Stimulated activated CD4-positive, alpha-beta T cell treated with anti-CD3 and anti-CD28 coated beads, Interleukin-4, amount 100 ng/mL, for 48 hours (primary cell): Measurements from ENCODE around the gene C1GALT1.

Experiments used
- DNase-seq, 2 donors: peaks; one replicate each; pipeline ENCODE4 v3.0.0-alpha.2; 2020; ENCODE audit warnings: low read depth in 2 of 2

C1GALT1 gene

DNA sequence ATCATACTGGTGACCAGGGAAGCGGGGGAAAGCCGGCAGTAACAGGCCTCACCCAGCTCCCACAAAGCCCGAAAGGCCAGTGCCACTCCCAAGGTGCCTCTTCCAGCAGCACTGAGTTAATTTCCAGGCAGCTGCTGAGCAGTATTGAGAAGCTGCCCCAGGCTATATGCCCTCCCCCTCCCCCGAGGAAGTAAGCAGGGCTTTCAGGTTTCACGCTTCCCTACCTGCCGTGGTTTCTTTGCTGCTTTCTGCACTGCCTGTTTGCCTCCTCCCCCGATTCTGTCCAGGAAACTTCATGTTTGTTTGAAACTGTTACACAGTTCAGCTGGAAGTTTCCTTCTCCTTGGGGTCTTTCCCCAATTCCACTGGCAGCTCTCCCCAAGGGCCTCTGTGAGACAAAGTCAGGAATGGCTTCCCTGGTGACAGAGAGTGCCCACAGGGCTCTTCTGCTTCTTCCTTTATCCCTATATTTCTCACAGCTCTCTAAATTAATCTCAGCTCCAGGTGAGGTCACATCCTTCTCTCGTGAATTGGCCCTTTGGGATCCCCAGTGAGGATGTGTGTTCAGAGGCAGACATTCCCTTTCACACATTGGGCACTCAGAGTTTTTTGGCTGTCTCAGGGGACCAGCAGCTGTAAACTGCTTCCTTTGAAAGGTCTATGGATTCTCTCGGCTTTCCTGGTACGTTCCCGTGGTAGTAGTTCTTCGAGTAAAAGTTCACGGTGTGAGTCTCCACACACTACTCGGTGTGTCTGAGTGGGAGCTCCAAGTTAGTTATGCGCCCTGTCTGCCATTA is 19.4 kb downstream of the C1GALT1 start:
- DNase-seq: peak; percentile 4 to 19

DNA sequence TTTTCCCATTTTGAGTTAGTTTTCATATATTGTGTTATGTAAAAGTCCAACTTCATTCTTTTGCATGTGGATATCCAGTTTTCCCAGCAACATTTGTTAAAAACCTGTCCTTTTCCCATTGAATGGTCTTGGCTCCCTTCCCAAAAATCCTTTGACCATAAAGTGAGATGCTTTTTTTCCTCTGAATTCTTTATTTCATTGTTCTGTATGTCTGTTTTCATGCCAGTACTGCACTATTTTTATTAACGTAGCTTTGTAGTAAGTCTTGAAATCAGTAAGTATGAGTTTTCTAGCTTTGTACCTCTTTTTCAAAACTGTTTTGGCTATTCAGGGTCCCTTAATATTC is 20.0 kb downstream of the C1GALT1 start:
- no peak for DNase-seq

DNA sequence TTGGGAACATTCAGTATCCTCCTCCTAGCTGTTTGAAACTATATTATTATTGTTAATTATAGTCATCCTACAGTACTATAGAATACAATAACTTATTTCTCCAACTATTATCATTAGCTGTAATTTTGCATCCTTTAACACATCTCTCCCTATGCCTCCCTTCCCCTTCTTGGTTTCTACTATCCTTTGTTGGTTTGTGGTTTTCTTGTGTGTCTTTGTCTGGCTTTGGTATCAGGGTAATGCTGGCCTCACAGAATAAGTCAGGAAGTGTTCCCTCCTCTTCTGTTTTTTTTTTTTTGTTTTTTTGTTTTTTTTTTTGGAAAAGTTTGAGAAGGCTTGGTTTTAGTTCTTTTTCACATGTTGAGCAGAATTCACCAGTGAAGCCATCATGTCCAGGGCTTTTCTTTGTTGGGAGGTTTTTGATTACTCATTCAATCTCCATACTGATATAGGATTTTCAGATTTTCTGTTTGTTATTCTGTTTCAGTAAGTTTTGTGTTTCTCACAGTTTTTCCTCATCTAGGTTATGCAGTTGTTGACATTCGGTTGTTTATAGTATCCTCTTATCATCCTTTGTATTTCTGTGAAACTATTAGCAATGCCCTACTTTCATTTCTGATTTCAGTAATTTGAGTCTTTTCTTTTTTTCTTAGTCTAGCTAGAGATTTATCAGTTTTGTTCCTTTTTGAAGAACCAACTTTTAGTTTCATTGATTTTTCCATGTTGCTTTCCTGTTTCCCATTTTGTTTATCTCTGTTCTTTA is 21.6 kb downstream of the C1GALT1 start:
- DNase-seq: no peak

DNA sequence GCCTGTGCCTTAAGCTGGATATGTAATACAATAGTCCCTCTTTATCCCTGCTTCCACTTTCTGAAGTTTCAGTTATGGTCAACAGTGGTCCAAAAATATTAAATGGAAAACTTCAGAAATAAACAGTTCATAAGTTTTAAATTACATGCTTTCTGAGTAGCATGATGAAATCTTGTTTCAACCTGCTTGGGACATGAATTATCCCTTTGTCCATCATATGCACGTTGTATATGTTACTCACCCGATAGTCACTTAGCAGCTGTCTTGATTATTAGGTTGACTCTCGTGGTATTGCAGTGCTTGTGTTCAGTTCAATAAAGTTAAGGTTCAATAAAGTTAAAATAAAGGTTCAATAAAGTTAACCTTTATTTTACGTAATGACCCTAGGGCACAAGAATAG is 25.5 kb downstream of the C1GALT1 start:
- DNase-seq: no peak

DNA sequence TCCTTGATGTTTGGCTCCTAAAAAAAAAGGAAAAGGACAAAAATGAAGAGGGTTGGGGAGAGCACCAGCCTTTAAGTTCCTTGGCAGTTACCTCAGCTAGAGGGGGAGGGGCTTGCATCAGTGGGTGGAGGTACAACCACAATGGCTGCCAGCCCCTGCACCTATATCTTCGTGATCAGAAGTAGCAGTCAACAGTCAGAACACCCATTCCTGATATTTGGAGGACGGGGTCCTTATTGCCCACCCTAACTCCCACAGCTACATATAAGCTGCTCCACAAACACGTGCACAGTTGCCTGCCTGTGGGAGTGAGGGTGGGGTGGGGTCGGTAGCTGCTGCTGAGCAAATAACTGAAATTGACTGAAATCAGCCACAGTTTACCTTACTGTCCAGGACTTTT is 26.2 kb downstream of the C1GALT1 start:
- DNase-seq: no peak

DNA sequence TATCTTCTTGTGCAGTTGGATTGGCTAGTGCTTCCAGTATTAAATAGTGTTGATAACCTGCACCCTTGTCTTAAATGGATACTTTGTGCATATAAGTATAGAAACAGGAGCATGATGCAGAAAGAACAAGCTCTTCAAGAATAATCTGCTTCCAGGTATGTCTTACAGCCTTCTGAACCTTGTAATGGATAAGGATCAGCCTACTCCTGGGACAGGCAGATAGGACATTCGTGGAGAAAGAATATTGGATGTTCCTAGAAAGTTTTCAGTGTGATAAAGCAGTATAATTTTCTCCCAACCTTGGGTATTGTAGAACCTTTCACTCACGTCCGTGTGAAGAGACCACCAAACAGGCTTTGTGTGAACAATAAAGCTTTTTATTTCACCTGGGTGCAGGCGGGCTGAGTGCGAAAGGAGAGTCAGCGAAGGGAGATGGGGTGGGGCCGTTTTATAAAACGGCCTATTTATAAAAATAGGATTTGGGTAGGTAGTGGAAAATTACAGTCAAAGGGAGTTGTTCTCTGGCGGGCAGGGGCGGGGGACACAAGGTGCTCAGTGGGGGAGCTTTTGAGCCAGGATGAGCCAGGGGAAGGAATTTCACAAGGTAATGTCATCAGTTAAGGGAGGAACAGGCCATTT is 27.2 kb downstream of the C1GALT1 start:
- no peak for DNase-seq

DNA sequence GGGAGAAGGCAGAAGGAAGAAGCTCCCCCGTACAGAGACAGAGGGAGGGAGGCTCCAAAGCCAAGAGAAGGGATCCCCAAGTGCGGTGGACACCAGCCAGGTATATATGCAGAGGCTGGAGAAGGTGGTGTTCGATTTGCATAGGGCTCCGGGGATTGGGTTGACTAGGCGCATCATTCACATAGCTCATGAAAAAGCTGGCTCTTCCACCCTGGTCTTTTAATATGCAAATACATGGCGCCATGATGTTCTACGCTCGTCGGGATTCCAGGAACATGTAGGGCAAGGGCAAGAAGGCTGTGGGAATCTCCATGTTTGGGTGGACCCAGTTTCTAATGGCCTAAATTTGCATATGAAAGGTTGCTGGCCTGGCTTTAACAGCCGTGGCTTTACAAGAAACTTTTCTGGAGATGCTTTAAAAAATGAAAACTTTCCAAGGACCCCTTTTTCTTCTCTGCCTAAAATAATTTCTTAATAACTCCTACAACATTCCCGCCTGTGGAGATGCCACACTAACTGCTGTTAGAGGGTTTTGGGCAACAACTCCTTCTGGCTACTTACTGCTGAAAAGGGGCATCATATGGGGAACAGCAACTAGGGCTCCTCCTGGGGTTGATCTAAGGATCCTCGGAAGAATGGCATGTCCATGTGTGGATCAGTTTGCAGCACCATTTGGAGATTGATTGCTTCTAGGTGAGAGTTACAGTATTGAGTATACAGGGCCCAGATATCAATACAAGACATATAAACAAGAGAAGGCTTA is 28.3 kb downstream of the C1GALT1 start:
- DNase-seq: no peak

DNA sequence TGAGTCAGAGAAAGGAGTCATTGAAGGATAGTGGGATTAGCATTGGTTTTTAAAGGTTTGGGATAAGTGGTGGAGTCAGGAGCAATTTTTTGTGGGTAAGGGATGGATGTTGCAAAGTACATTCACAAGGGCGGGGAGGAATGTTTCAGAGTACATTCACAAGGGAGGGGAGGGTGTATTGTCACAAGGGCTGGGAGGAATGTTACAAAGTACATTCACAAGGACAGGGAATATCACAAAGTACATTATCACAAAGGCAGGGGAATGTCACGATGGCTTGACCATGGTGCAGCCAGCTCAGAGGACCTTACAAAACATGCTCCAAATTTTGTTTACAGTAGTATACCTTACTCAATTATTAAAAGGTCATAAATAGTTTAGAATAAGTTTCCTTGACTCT is 30.3 kb downstream of the C1GALT1 start:
- DNase-seq: no peak

DNA sequence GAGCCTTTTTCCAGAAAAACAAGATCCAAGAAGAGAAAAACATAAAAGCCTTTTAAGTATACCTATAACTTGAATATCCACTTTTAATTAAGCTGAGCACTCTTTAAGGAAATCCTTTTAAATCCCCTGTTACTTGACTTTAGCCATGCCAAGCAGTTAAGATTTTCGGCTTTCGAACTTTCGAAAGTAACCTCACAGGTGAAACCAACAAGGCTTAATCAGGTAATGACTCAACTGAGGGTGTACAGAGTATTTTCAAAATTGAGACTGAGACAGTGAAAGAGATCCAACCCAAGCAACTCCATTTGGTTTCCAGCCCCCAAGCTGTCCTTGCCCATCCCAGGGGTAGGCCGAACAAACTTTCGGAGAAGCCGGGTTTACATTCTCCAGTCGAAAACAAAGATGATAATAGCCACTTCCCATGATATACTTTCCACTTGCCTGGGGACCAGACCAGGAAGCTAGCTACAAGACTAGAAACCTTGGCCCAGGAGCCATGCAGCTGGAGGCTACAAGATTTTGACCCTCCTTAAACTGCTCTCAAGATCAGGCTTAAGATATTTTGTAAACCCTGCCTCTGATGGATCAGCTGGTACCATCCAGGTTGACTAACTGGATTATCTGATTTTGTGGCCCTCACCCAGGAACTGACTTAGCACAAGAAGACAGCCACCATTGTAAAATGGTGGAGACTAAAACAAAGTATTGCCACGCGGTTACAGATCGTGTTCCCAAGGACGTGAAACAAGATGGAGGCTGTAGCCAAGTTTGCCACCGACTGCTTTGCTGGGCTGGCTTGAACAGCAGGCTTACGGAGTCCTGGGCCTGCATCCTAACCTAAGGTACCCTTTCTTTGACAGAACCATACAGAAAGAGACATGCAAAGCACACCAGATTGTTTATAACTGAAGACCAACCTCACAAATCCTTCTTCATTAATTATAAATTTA is 32.3 kb downstream of the C1GALT1 start:
- DNase-seq: no peak

DNA sequence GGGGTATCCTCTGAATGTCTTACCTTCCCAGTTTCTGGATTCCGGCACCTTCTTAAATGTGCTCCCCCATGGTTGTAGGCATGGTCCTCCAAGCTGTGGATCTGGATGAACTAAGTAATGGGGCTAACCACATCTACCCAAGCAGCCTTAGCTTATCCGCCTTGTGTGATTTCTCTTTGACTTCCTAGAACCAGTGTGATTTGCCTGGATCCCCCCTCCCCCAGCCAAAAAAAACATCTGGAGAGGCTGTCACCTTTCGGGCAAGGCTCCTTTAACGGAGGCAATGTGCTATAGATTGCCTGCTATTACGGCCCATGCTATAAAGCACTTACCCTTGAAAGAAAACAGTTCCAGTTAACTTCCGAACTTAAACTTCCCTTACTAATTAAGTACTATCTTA is 33.9 kb downstream of the C1GALT1 start:
- no peak for DNase-seq

DNA sequence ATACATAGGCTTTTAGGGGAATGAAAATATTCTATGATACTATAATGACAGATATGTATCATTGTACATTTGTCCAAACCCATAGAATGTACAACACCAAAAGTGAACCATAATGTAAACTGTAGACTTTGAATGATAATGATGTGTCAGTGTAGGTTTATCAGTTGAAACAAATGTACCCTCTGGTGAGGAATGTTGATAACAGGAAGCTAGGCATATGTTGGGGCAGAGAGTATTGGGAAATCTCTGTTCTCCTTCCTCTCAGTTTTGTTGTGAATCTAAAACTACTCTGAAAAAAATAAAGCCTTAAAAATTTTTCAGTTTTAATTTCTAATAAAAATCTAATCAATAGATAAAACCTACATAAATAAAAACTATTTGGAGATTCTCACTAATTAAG is 36.9 kb downstream of the C1GALT1 start:
- no peak for DNase-seq

DNA sequence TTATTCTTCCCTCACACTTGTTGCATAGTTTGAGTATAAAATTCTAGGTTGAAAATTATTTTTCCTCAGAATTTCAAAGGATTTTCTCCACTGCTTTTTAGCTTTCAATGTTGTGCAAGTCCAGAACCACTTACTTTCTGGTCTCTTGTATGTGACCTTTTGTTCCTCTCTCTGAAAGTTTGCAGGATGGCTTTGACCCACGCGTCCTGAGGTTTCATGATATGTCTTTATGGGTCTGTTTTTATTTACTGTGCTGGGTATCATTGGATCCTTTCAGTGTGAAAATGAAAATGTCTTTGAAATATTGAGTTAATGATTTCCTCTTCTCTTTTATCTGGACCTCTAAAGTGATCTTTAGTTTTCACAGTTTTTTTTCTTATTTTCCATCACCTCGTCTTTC is 38.5 kb downstream of the C1GALT1 start:
- DNase-seq: no peak

DNA sequence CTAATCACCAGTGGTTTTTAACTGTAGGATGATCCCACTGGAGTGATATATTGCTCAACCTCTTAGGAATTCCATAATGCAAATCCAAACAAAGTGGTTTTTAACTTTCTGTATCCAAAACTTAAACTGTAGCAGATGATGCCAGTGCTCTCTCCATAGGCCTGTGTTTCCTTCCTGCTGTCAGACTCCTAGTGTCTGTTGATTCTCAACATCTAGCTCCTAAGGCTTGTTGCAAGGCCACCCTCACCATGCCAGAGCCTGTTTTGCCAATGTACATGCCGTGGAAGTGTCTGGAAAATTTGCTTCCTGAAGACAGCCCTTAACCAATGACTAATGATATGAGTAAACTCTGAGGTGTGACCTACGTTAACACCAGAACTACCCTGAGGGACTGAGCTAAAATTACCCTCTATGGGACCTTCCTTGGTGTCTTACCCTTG is 39.3 kb downstream of the C1GALT1 start:
- no peak for DNase-seq

DNA sequence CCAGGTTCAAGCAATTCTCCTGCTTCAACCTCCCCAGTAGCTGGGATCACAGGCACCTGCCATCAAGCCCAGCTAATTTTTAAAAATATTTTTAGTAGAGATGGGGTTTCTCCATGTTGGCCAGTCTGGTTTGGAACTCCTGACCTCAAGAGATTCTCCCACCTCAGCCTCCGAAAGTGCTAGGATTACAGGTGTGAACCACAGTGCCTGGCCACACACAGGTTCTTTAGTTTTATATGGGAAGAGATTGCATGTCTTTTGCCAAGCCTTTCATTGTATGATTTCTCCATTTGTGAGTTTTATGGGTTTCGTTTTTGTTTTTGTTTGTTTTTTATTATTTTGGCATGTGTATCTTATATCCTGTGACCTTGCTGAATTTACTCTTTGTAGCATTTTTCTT is 40.9 kb downstream of the C1GALT1 start:
- no peak for DNase-seq

DNA sequence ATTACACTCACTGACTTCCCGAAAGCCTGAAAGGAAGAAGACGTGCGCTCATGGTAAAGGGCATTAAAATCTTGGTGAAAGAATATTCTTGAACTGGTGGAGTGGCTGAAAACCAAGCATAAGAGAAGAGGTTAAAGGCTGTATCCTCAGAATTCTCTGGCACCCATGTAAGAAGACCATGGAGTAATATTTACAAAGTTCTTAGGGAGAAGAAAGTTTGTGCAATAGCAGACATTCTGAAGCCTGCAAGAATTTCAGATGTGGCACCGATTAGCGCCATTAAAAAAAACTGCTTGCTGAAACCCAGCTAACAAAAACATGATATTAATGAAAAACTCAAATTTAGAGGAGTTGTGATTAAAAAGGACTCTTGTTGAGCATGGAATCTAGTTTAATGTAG is 44.1 kb downstream of the C1GALT1 start:
- no peak for DNase-seq

DNA sequence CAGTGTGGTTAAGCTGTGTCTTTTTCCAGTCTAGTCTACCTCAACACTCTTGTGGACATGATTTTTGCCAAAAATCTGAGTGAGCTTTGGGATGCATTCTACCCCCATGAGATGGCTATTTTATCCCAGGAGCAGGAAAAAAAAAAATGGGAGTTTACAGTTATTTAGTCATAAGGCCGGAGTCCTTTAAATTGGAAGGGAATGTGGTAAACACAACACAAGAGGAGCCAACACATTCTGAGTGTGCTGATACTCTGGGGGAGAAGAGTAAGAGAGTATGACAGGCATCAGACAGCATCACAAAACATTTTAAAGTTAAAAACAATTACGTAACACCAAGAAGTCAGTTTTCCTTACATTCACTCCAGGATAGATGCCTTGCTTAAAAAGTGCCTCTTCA is 46.1 kb downstream of the C1GALT1 start:
- DNase-seq: no peak

DNA sequence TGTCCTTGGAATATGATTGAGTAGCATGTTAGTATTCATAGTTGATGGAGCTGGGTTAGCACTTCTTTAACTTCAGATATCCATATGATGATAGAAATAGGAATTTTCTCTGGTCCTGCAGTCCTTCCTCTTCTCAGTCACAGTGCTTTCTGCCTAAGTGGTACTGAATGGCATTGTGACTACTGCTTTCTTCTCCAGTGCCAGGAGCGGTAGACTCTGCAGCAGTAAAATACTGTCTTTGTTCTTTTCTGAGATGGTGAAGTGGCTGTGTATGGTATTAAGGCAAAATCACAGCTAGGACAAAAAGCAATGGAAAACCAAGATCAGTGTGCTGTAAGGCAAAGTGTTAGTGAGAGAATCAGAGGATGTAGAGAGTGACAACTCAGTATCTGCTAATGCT is 46.6 kb downstream of the C1GALT1 start:
- no peak for DNase-seq

DNA sequence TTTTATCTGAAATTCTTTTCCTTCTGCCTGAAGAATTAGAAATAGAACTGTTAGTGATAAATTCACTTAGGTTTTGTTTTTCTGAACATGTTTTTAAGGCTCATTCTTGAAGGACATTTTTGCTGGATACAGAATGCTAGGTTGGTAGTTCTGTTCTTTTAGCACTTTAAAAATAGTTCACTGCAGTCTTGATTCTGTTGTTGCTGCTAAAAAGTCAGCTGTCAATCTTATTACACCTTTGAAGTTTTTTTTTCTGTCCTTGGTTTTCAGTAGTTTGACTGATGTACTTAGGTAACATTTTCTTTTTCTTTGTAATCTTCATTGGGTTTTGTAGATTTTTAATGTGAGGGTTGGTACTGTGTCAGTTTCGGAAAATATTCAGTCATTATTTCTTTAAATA is 48.7 kb downstream of the C1GALT1 start:
- DNase-seq: no peak

DNA sequence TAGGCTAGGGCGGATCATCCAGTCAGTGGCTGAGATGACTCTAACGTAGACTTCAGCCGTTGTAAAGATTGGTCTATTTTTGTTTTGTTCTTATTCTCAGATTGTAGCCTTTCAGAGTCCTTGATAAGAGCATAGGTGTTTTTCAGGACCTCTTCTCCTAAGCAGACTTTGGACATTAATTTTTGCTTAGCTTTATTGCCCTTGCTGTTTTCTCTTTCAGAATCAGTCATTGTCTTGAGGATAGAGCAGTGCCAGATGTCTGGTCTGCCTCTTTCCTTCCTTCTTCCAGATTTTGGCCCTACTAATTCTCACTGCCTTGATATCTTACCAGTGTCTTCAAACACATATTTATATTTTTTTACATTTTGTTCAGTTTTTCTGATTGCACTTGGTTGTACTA is 49.5 kb downstream of the C1GALT1 start:
- no peak for DNase-seq

DNA sequence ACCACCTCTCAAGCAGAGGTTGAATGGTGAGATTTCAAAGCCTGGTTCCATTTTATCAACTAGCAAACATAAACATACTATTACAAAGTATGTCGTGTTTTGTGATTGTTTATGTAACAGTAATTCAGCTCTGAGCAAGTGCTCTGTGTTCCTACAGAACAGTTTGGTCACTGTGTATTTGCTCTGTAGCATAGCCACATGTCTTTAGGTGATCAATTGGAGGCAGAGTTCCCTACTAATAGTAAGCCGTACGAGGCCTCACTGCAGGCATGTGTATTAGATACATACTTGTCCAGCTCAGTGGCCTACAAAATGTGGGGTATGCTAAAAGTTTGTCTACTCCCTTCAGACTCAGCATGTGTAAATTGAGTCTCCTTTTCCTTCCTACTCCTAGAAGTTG is 53.0 kb downstream of the C1GALT1 start:
- DNase-seq: no peak

DNA sequence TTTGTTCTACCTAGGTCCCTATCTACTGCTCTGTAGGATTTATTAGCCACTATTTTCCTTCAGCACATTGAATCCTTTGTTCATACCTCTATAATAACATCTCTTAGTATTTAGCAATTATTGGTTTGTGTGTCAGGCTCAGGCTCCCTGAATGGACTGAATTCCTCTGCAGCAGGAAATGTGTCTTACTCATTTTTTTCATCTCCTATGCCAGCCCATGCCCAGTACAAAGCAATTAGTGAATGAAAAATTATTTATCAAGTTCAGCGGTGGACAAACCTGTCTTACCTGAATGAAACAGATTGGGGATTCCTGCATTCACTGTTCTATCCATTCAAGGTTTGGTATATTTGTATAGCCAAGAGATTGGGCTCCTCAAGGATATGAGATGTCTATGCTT is 53.7 kb downstream of the C1GALT1 start:
- DNase-seq: no peak
